GM12875 (cell line): ENCODE measurements around the gene UCP3.

Experiments used
- H3K4me3 ChIP-seq: one replicate; pipeline ENCODE4 v1.5.1; 2011; ENCODE audit warnings: low read depth, low read length, control low read depth
- TF ChIP-seq, protein P1 (sequence below): IDR thresholded peaks from 2 replicates; pipeline ENCODE4 v1.5.1; 2011; ENCODE audit warnings: low read depth, mild to moderate bottlenecking, control low read depth, inconsistent platforms, low read length, moderate library complexity, borderline replicate concordance; ENCODE audit not compliant: insufficient read depth

The UCP3 gene

DNA sequence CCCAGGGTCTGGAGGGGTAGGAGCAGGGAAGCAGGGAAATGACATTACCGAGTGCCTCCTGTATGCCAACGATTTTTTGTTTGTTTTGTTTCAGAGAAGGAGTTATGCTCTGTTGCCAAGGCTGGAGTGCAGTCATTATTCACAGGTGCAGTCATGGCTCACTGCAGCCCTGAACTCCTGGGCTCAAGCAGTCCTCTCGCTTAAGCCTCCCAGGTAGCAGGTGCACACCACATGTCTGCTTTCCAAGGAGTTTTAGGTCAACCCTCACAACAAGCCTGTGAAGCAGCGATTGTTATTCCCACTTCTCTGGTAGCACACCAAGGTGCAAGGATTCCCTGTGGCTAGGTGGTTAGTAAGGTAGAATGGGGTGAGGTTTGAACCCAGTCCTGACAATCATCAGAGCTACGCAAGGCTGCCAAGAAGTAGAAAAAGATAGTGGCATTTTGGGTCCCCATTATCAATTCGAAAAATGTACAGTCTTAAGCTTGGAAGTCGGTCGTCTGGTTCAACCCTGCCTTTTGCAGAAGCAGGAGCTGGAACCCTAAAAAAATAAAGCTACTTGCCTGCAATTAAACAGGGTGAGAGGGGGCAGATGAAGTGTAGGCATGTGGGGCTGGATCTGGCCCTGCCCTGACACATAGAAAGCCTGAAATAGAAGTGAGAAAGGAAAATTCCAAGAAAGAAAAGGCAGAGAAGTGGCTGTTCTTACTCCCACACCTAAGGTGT is 9.1 kb downstream of the UCP3 start:
- no peak overlapping the region for H3K4me3 ChIP-seq
- TF ChIP-seq, protein P1, sequence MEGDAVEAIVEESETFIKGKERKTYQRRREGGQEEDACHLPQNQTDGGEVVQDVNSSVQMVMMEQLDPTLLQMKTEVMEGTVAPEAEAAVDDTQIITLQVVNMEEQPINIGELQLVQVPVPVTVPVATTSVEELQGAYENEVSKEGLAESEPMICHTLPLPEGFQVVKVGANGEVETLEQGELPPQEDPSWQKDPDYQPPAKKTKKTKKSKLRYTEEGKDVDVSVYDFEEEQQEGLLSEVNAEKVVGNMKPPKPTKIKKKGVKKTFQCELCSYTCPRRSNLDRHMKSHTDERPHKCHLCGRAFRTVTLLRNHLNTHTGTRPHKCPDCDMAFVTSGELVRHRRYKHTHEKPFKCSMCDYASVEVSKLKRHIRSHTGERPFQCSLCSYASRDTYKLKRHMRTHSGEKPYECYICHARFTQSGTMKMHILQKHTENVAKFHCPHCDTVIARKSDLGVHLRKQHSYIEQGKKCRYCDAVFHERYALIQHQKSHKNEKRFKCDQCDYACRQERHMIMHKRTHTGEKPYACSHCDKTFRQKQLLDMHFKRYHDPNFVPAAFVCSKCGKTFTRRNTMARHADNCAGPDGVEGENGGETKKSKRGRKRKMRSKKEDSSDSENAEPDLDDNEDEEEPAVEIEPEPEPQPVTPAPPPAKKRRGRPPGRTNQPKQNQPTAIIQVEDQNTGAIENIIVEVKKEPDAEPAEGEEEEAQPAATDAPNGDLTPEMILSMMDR: no peak

DNA sequence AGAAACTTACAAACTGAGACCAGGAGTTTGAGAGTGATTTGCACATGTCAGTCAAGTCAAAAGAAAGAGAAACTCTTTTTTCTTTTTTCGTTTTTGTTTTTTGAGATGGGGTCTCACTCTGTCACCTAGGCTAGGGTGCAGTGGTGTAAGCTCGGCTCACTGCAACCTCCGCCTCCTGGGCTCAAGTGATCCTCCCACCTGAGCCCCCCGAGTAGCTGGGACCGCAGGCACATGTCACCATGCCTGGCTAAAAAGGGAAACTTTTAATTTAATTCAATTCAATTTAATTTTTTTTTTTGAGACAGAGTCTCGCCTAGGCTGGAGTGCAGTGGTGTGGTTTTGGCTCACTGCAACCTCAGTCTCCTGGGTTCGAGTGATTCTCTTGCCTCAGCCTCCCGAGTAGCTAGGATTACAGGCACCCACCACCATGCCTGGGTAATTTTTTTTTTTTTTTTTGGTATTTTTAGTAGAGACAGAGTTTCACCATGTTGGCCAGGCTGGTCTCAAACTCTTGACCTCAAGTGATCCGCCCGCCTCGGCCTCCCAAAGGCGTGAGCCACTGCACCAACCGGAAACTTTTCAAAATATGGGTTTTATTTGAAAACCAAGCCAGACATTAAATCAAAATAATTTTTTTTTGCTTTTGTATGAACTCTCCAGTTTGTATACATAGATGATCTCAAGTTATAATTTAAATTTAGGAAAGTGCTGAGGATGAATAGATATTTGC is 9.9 kb downstream of the UCP3 start:
- TF ChIP-seq, protein P1: no peak
- no peak overlapping the region for H3K4me3 ChIP-seq

DNA sequence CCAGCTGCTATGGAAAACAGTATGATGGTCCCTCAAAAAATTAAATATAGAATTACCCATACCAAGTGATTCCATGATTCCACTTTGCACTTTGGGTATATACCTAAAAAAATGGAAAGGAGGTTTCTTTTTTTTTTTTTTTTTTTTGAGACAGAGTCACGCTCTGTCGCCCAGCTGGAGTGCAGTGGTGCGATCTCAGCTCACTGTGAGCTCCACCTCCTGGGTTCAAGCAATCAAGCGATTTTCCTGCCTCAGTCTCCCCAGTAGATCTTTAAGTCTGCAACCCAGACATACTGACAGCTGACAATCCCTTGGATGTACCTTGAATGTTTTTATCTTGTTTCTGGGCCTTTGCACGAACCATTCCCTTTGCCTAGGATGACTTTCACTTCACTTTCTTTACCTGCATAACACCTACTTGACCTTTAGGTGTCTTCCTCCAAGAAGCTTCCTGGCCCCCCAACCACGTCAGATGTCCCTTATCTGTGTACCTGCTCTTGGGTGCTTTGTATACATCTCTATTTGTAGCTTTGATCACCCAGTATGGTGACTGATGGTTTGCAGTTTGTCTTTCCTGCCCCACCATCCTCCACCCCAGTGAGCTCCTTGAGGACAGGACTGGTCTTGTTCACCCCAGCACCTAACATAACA is 11.6 kb downstream of the UCP3 start:
- H3K4me3 ChIP-seq: no peak overlapping the region
- TF ChIP-seq, protein P1: peak; percentile 23; the same call in 1 of the 2 replicates

DNA sequence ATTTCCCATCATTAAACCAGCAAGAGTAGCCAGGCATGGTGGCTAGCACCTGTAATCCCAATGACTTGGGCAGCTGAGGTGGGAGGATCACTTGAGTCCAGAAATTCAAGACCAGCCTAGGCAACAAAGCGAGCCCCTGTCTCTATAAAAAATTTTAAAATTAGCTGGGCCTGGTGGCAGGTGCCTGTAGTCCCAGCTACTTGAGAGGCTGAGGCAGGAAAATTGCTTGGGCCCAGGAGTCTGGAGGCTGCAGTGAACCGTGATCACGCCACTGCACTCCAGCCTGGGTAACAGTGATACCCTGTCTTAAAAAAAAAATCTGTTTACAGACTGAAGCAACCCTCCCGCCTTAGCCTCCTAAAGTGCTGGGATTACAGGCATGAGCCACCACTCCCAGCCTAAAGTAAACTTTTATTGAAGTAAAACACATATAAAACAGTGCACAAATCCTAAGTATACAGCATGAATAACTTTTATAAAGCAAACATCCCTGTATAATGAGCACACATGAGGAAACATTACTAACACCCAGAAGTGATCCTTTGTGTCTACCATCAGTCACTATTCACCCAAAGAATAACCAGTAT is 12.6 kb downstream of the UCP3 start:
- TF ChIP-seq, protein P1: no peak
- no peak overlapping the region for H3K4me3 ChIP-seq

DNA sequence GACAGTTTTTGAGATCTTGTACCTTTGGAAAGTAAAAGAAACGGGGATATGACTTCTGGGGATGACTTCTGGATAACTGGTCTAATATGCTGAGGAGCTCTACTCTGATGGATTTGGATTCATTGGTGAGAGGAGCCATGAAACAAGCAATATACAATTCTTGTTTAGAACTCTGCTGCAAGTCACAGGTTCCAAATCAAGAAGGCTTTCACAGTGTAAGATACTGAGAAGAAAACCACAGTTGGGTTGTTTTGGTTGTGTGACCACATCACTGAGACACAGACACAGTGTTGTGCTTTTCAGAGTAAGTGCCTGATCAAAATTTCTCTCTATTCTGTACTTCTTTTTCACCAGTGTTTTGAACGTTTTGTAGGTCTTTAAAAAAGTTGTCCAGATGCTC is 13.2 kb downstream of the UCP3 start:
- H3K4me3 ChIP-seq: no peak overlapping the region
- TF ChIP-seq, protein P1: no peak

DNA sequence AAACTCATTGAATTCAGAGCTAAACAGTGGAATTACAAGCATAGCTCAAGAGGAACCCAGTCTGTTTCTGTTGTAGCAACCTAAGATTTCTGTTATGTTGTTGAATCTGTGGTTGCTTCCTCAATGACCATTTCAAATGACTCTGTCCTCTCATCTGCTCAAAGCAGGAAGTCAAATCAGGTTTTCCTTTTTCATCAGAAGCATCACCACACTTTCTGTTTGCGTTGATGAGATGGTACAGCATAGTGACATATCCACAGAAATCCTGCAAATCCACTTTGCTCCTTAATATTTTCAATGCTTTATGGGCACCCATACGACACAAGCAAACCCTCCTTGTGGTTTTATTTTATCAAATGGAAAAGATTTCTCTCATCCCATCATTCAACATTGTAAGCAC is 13.6 kb downstream of the UCP3 start:
- no peak overlapping the region for H3K4me3 ChIP-seq
- TF ChIP-seq, protein P1: no peak
